BLaER1 treated with 17β-estradiol and CSF1 and Interleukin-3, amounts not matched to agents 10 nM and 100 nM (cell line): ENCODE results near the gene DECR2.
"Not testable (repeated sequence)": the region's sequence is repeated elsewhere in the genome, so short reads cannot be mapped to it uniquely, and the experiment has no call there.

ENCODE experiments used
- H3K27ac ChIP-seq, 11 experiments: shearing (Covaris generic); formaldehyde crosslinking; 2 replicates each; pipeline ENCODE4 v1.8.1; 2022
- H3K27me3 ChIP-seq, 11 experiments: shearing (Covaris generic); formaldehyde crosslinking; 2 replicates each; pipeline ENCODE4 v1.8.1; 2022
- H3K36me3 ChIP-seq, 11 experiments: shearing (Covaris generic); formaldehyde crosslinking; 2 replicates each; pipeline ENCODE4 v1.8.1; 2022
- H3K4me1 ChIP-seq, 10 experiments: shearing (Covaris generic); formaldehyde crosslinking; 2 replicates each; pipeline ENCODE4 v1.8.1; 2022
- H3K4me2 ChIP-seq, 11 experiments: shearing (Covaris generic); formaldehyde crosslinking; 2 replicates each; pipeline ENCODE4 v1.8.1; 2022
- H3K4me3 ChIP-seq, 10 experiments: shearing (Covaris generic); formaldehyde crosslinking; 2 replicates each; pipeline ENCODE4 v1.8.1; 2022
- H3K9ac ChIP-seq, 11 experiments: shearing (Covaris generic); formaldehyde crosslinking; 2 replicates each; pipeline ENCODE4 v1.8.1; 2022
- H3K9me3 ChIP-seq, 11 experiments: shearing (Covaris generic); formaldehyde crosslinking; replicated peaks in 1 of 11; 2 replicates each; pipeline ENCODE4 v1.8.1; 2022
- H4K20me1 ChIP-seq, 11 experiments: shearing (Covaris generic); formaldehyde crosslinking; 2 replicates each; pipeline ENCODE4 v1.8.1; 2022
- Cebpa-rat ChIP-seq, 11 experiments: shearing (Covaris generic); IDR thresholded peaks; 2 replicates each; pipeline ENCODE4 v1.8.1; 2022

Gene DECR2

GRCh38 chr16:379961-380761, 21.5 kb upstream of the DECR2 start:
- H3K9ac ChIP-seq = peak overlapping the region in 9 of 11 experiments; percentile 44 to 90 (median 86); a peak in 16 of 22 replicates
- no peak overlapping the region for H3K27ac ChIP-seq
- H3K4me3 ChIP-seq = peak overlapping the region in 7 of 10 experiments; percentile 87 to 99 (median 94); a peak in 12 of 20 replicates
- H3K36me3 ChIP-seq = peaks cover 19 to 28% (median 24%) of the 10 kb centered on the region in 11 experiments
- peaks cover 31 to 52% (median 45%) of the 10 kb centered on the region in 10 experiments for H3K4me1 ChIP-seq
- H3K9me3 ChIP-seq = no peaks in the 10 kb centered on the region
- peaks cover 0 to 8% (median 0%) of the 10 kb centered on the region in 11 experiments; a peak in 3 of 22 replicates for H3K27me3 ChIP-seq
- H4K20me1 ChIP-seq = peaks cover 21 to 60% (median 44%) of the 10 kb centered on the region in 11 experiments; a peak in 20 of 22 replicates
- no peak for TF ChIP-seq Cebpa-rat (IDR thresholded peaks at IDR 0.05)
- H3K4me2 ChIP-seq = peak overlapping the region; percentile 93 to 100 (median 99)

- H3K4me3 ChIP-seq = peak overlapping the region; percentile 83 to 99 (median 92)
- H3K27ac ChIP-seq = peak overlapping the region; percentile 59 to 81 (median 72); a peak in 19 of 22 replicates
- peak overlapping the region; percentile 73 to 93 (median 87) for H3K9ac ChIP-seq
- peaks cover 0 to 8% (median 0%) of the 10 kb centered on the region in 11 experiments; a peak in 3 of 22 replicates for H3K27me3 ChIP-seq
- H3K4me1 ChIP-seq = peaks cover 31 to 54% (median 45%) of the 10 kb centered on the region in 10 experiments
- peaks cover 14 to 23% (median 20%) of the 10 kb centered on the region in 11 experiments; a peak in 21 of 22 replicates for H3K36me3 ChIP-seq
- TF ChIP-seq Cebpa-rat (IDR thresholded peaks at IDR 0.05) = no peak
- H4K20me1 ChIP-seq = peaks cover 21 to 57% (median 44%) of the 10 kb centered on the region in 11 experiments; a peak in 20 of 22 replicates
- H3K4me2 ChIP-seq = peak overlapping the region; percentile 93 to 100 (median 99)
- no peaks in the 10 kb centered on the region for H3K9me3 ChIP-seq
Measured at GRCh38 chr16:380762-381011, 21.0 kb upstream of the DECR2 start.

- H3K9me3 ChIP-seq = no peaks in the 10 kb centered on the region
- H3K27ac ChIP-seq = peak overlapping the region; percentile 59 to 81 (median 72)
- peaks cover 35 to 59% (median 49%) of the 10 kb centered on the region in 10 experiments for H3K4me1 ChIP-seq
- H3K4me2 ChIP-seq = peak overlapping the region; percentile 93 to 100 (median 99)
- peaks cover 21 to 51% (median 41%) of the 10 kb centered on the region in 11 experiments; a peak in 20 of 22 replicates for H4K20me1 ChIP-seq
- peaks cover 9 to 18% (median 15%) of the 10 kb centered on the region in 11 experiments; a peak in 20 of 22 replicates for H3K36me3 ChIP-seq
- peaks cover 0 to 8% (median 0%) of the 10 kb centered on the region in 11 experiments; a peak in 3 of 22 replicates for H3K27me3 ChIP-seq
- H3K9ac ChIP-seq = peak overlapping the region; percentile 73 to 93 (median 87)
- no peak for TF ChIP-seq Cebpa-rat (IDR thresholded peaks at IDR 0.05)
- H3K4me3 ChIP-seq = peak overlapping the region; percentile 83 to 99 (median 92)
Measured at GRCh38 chr16:381012-381788, 20.5 kb upstream of the DECR2 start.

GRCh38 chr16:381789-382717, 19.6 kb upstream of the DECR2 start, which contains the start of gene PGAP6:
PGAP6 (minus strand) TSS chr16:381978; CDS start chr16:381821, 157 bp downstream.
- no peaks in the 10 kb centered on the region for H3K9me3 ChIP-seq
- peak within 1 kb of the TSS; percentile 72 to 83 (median 80) for H3K27ac ChIP-seq
- peaks cover 0 to 8% (median 0%) of the 10 kb centered on the region in 11 experiments; a peak in 3 of 22 replicates for H3K27me3 ChIP-seq
- H3K4me3 ChIP-seq = peak within 1 kb of the TSS; percentile 83 to 99 (median 92)
- TF ChIP-seq Cebpa-rat (IDR thresholded peaks at IDR 0.05) = no peak
- peaks cover 21 to 43% (median 35%) of the 10 kb centered on the region in 11 experiments; a peak in 20 of 22 replicates for H4K20me1 ChIP-seq
- H3K9ac ChIP-seq = peak within 1 kb of the TSS; percentile 79 to 93 (median 88)
- peak within 1 kb of the TSS; percentile 96 to 100 (median 99) for H3K4me2 ChIP-seq
- peaks cover 38 to 66% (median 54%) of the 10 kb centered on the region in 10 experiments for H3K4me1 ChIP-seq
- peaks cover under 1 to 9% (median 6%) of the 10 kb centered on the region in 11 experiments; a peak in 18 of 22 replicates for H3K36me3 ChIP-seq

GRCh38 chr16:383326-384051, 18.2 kb upstream of the DECR2 start:
- Histone ChIP-seq H3K27ac (peak overlapping the region in 9 of 11 experiments; percentile 39 to 65 (median 56); a peak in 18 of 22 replicates), H3K36me3 (no peaks in the 10 kb centered on the region; a peak in 1 of 22 replicates), H3K9ac (peak overlapping the region; percentile 27 to 92 (median 87); a peak in 21 of 22 replicates), H3K4me3 (peak overlapping the region; percentile 83 to 99 (median 92)), H3K4me2 (peak overlapping the region; percentile 90 to 100 (median 98)), H3K27me3 (peaks cover 0 to 8% (median 0%) of the 10 kb centered on the region in 11 experiments; a peak in 3 of 22 replicates), H3K9me3 (no peaks in the 10 kb centered on the region), H4K20me1 (peaks cover 16 to 29% (median 27%) of the 10 kb centered on the region in 11 experiments; a peak in 20 of 22 replicates), H3K4me1 (peaks cover 38 to 66% (median 54%) of the 10 kb centered on the region in 10 experiments)
- no peak for TF ChIP-seq Cebpa-rat (IDR thresholded peaks at IDR 0.05)

GRCh38 chr16:386641-387156, 15.0 kb upstream of the DECR2 start:
- peaks cover 27 to 54% (median 41%) of the 10 kb centered on the region in 10 experiments for H3K4me1 ChIP-seq
- H3K27ac ChIP-seq = no peak overlapping the region
- H3K9me3 ChIP-seq = peaks cover 0 to under 1% (median 0%) of the 10 kb centered on the region in 11 experiments; a peak in 2 of 22 replicates
- peaks cover 0 to 8% (median 0%) of the 10 kb centered on the region in 11 experiments; a peak in 3 of 22 replicates for H3K27me3 ChIP-seq
- no peak overlapping the region for H3K4me3 ChIP-seq
- TF ChIP-seq Cebpa-rat (IDR thresholded peaks at IDR 0.05) = no peak
- H4K20me1 ChIP-seq = no peaks in the 10 kb centered on the region
- no peak overlapping the region for H3K9ac ChIP-seq
- no peaks in the 10 kb centered on the region for H3K36me3 ChIP-seq
- H3K4me2 ChIP-seq = peak overlapping the region in 5 of 11 experiments; percentile 0 to 43 (median 28); a peak in 5 of 22 replicates

- not testable (repeated sequence) for H3K36me3 ChIP-seq, H3K9me3 ChIP-seq, H3K4me3 ChIP-seq, H3K27ac ChIP-seq, H3K4me2 ChIP-seq, H3K9ac ChIP-seq, H3K27me3 ChIP-seq, H4K20me1 ChIP-seq
- peaks cover 31 to 50% (median 37%) of the 10 kb centered on the region in 10 experiments for H3K4me1 ChIP-seq
Measured at GRCh38 chr16:387761-388666, 13.7 kb upstream of the DECR2 start.
